OCI-LY7 (cell line): Measurements from ENCODE around the gene FOXL3.

Experiments used
- EZH2phosphoT487 ChIP-seq: fragments of 200-600 bp; sonication (generic); IDR thresholded peaks from 2 replicates; pipeline ENCODE4 v1.6.1; 2018; ENCODE audit warnings: low read depth, borderline replicate concordance, mild to moderate bottlenecking, mixed run types, antibody characterized with exemption, low read length, moderate library complexity, mixed read lengths
- TF ChIP-seq, protein P1 (sequence below): fragments of 200-600 bp; sonication (generic); conservative IDR thresholded peaks from 2 replicates; pipeline ENCODE4 v1.5.1; 2014; ENCODE audit warnings: mild to moderate bottlenecking, antibody characterized with exemption, low read length, moderate library complexity, mixed read lengths

DNA sequence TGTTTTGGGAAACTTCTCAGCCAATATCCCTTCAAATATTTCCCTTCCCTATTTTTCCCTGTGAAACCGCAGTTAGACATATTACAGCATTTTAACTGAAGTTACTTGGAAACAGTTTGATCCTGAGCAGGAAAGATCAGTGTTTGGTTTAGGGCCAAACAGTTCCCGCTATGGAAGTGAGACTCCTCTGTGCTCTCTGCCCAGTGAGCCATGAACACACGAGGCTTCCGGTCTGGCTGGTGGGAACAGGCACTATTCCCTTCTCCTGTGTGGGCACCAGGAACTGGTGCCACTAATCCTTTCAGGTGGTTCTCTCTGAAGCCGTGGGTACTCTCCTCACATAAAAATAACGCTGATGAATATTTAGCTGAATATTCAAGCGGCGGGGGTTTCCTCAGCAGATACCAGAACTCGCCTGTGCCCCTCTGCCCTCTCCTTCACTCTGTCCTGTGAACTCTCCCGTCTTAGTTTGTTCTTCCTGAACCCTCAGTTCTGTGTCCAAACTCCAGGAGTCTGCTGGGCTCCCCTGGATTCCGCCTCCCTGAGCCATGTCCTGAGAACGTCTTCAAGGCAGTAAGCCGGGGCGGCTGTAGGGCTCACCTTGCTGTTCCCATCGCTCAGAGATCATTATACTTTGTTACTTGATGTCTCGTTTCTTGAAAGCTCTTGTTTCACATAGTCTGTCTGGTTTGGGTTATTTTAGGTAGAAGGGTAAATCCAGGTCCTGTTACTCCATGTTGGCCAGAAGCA, 25.7 kb downstream of the FOXL3 start:
- TF ChIP-seq, protein P1, sequence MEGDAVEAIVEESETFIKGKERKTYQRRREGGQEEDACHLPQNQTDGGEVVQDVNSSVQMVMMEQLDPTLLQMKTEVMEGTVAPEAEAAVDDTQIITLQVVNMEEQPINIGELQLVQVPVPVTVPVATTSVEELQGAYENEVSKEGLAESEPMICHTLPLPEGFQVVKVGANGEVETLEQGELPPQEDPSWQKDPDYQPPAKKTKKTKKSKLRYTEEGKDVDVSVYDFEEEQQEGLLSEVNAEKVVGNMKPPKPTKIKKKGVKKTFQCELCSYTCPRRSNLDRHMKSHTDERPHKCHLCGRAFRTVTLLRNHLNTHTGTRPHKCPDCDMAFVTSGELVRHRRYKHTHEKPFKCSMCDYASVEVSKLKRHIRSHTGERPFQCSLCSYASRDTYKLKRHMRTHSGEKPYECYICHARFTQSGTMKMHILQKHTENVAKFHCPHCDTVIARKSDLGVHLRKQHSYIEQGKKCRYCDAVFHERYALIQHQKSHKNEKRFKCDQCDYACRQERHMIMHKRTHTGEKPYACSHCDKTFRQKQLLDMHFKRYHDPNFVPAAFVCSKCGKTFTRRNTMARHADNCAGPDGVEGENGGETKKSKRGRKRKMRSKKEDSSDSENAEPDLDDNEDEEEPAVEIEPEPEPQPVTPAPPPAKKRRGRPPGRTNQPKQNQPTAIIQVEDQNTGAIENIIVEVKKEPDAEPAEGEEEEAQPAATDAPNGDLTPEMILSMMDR: no peak
- no peak for TF ChIP-seq EZH2phosphoT487
